ENCODE measurements around the gene SIGLEC11.
"Not testable (repeated sequence)": the region's sequence is repeated elsewhere in the genome, so short reads cannot be mapped to it uniquely, and the experiment has no call there.

The SIGLEC11 gene

GRCh38 chr19:49950956-49951526, 9.9 kb downstream of the SIGLEC11 start:
- H3K4me3 ChIP-seq (ENCODE audit: low read depth, low read length), result no peak overlapping the region
- no peak for TF ChIP-seq CTCF (IDR thresholded peaks at IDR 0.05; ENCODE audit: borderline replicate concordance, insufficient read depth, low read depth, low read length)

- no peak overlapping the region for H3K4me3 ChIP-seq (ENCODE audit: low read depth, low read length)
- no peak for TF ChIP-seq CTCF (IDR thresholded peaks at IDR 0.05; ENCODE audit: borderline replicate concordance, insufficient read depth, low read depth, low read length)
These were observed 10.4 kb downstream of the SIGLEC11 start for GRCh38 chr19:49950590-49950948.

- TF ChIP-seq CTCF (IDR thresholded peaks at IDR 0.05; ENCODE audit: borderline replicate concordance, insufficient read depth, low read depth, low read length), result no peak
- H3K4me3 ChIP-seq (ENCODE audit: low read depth, low read length), result no peak overlapping the region
These were observed 11.0 kb downstream of the SIGLEC11 start for GRCh38 chr19:49949742-49950589.

- TF ChIP-seq CTCF (IDR thresholded peaks at IDR 0.05; ENCODE audit: borderline replicate concordance, insufficient read depth, low read depth, low read length), result no peak
- no peak overlapping the region for H3K4me3 ChIP-seq (ENCODE audit: low read depth, low read length)
These were observed 14.6 kb downstream of the SIGLEC11 start for GRCh38 chr19:49946415-49946814.

- not testable (repeated sequence) for H3K4me3 ChIP-seq (ENCODE audit: low read depth, low read length)
These were observed 16.4 kb downstream of the SIGLEC11 start for GRCh38 chr19:49944567-49944966.

- no peak for TF ChIP-seq CTCF (IDR thresholded peaks at IDR 0.05; ENCODE audit: borderline replicate concordance, insufficient read depth, low read depth, low read length)
These were observed 20.5 kb downstream of the SIGLEC11 start for GRCh38 chr19:49940482-49940791.

GRCh38 chr19:49939721-49940481, 21.1 kb downstream of the SIGLEC11 start:
- peak; percentile 16; the same call in 1 of the 2 replicates for TF ChIP-seq CTCF (IDR thresholded peaks at IDR 0.05; ENCODE audit: borderline replicate concordance, insufficient read depth, low read depth, low read length)
- H3K4me3 ChIP-seq (ENCODE audit: low read depth, low read length), result no peak overlapping the region

More at GRCh38 chr19:49940482-49940791, 20.5 kb downstream of the SIGLEC11 start:
- no peak overlapping the region for H3K4me3 ChIP-seq (ENCODE audit: low read depth, low read length)

Data from GM12875 (cell line).